Prostate gland (tissue), 2 donors: ENCODE measurements around the gene CTAGE6.
"Not testable (repeated sequence)": the region's sequence is repeated elsewhere in the genome, so short reads cannot be mapped to it uniquely, and the experiment has no call there.

Experiments
- POLR2A ChIP-seq: fragments of 450-650 bp; IDR thresholded peaks from one replicate; pipeline ENCODE4 v1.6.1; 2016; ENCODE audit warnings: antibody characterized with exemption, mild to moderate bottlenecking
- TF ChIP-seq, protein P1 (sequence below), 4 experiments: fragments of 200-600 bp in 2 of 4; fragments of 450-650 bp in 2 of 4; sonication (generic) in 2 of 4; IDR thresholded peaks; 1 replicate in 3 of 4; 2 replicates in 1 of 4; pipeline ENCODE4 v1.5.1; 2016 to 2019; ENCODE audit warnings: antibody characterized with exemption in 4 of 4, mild to moderate bottlenecking in 2 of 4, moderate library complexity in 2 of 4

DNA sequence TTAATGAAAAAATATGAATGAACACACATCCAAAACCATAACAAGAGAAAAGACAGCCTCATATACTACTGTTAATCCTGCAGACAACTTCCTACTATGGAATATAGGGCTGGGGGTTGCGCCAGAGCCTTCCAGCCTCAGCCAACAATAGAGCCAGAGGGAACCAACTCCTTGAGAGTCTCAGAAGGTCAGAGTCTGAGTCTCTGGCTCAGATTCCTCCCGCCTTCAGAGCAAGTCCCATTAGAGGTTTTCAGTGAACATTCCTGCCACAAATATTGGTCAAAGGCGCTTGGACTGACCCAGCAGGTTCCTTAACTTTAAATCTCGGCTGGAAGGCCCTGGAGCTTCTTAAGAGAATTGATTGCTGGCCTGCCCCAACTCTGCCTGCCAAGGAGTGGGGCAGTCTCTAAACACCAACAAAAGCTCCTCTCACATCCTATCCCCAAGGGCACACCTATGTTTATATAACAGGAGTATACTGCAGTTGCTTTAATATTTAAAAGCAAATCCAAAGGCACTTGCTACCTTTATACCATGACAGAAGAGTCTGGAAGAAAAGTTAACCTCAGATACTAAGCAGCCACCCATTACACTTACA, 45.7 kb downstream of the CTAGE6 start:
- TF ChIP-seq, protein P1, sequence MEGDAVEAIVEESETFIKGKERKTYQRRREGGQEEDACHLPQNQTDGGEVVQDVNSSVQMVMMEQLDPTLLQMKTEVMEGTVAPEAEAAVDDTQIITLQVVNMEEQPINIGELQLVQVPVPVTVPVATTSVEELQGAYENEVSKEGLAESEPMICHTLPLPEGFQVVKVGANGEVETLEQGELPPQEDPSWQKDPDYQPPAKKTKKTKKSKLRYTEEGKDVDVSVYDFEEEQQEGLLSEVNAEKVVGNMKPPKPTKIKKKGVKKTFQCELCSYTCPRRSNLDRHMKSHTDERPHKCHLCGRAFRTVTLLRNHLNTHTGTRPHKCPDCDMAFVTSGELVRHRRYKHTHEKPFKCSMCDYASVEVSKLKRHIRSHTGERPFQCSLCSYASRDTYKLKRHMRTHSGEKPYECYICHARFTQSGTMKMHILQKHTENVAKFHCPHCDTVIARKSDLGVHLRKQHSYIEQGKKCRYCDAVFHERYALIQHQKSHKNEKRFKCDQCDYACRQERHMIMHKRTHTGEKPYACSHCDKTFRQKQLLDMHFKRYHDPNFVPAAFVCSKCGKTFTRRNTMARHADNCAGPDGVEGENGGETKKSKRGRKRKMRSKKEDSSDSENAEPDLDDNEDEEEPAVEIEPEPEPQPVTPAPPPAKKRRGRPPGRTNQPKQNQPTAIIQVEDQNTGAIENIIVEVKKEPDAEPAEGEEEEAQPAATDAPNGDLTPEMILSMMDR (IDR thresholded peaks at IDR 0.05): not testable (repeated sequence)
- not testable (repeated sequence) for TF ChIP-seq POLR2A
